ENCODE results near the gene RPP38. TPM values are rescaled to one million over a fixed set of nuclear protein-coding genes. Genes with fewer than 3 reads are reported as not detected.
A peak's percentile ranks its signal among the peaks of the same experiment; 100 is the strongest.

Gene RPP38, protein sequence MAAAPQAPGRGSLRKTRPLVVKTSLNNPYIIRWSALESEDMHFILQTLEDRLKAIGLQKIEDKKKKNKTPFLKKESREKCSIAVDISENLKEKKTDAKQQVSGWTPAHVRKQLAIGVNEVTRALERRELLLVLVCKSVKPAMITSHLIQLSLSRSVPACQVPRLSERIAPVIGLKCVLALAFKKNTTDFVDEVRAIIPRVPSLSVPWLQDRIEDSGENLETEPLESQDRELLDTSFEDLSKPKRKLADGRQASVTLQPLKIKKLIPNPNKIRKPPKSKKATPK
- polyA plus RNA-seq (2011; rRNA removed) = 17.1 and 20.8 TPM in 2 replicates
- polyA minus RNA-seq (2011; rRNA and poly(A)+ RNA removed) = 11.4 and 20.0 TPM in 2 replicates

DNA sequence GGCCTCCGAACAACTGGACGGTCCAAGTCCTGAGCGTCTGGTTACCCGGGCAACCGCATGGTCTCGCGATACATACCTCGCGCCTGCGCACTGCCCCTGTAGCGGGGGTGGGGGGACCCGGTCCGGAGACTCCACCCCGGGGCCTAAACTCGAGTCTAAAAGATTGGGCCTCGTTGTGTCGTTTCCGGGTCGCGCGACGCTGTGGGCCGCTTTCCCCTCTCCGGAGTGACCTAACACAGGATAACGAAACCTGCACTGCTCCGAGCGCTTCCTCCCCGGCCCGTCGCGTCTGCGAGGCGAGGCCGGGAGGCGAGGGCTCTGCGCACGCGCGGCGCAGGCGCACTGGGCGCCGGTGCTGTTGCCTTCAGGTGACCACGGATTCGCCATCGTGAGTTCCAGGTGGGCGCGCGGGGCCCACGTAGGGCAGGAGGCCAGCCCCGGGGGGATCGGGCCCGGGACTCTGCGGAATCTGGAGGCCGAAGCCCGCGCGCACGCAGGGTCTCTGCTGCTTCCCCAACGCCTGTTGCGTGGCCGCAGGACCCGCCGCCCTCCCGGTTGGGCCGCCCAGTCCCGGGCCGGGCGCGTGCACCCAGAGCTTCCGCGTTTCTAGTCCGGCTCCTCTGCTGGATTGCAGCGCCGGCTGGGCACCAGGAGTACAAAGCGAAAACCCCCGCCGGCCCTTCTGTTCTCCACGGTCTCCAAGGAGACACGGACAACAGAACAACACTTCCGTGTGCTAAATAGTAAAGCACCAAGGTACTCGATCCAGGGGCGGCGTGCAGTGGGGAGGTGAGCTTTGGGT, at the start of gene RPP38:
TSS of gene RPP38 (plus strand) at position 345 of the 802 bp plus-strand sequence. CDS start 5,960 bp downstream, outside the sequence.
- Histone ChIP-seq H3K27ac (ENCODE audit: low read depth, low read length) (peak within 1 kb of the TSS; percentile 97), H3K27me3 (ENCODE audit: control insufficient read depth, insufficient read depth, low read length) (peaks cover 4% of the 10 kb centered on the region), H3K9me3 (ENCODE audit: control insufficient read depth, insufficient read depth, low read length) (no peaks in the 10 kb centered on the region; the same call in 1 of the 2 replicates), H3K4me3 (ENCODE audit: low read depth, low read length) (peak within 1 kb of the TSS; percentile 87)
- DNase-seq (ENCODE audit: low read depth, low spot score) = peak; percentile 88
- POLR2A ChIA-PET = interaction anchor here (0.7 to 1.3 kb wide), 2 partner anchors 138 to 144 kb away, joined by 4 to 5 read pairs; partner anchors contain the start of gene MEIG1
- TF ChIP-seq, protein P1, sequence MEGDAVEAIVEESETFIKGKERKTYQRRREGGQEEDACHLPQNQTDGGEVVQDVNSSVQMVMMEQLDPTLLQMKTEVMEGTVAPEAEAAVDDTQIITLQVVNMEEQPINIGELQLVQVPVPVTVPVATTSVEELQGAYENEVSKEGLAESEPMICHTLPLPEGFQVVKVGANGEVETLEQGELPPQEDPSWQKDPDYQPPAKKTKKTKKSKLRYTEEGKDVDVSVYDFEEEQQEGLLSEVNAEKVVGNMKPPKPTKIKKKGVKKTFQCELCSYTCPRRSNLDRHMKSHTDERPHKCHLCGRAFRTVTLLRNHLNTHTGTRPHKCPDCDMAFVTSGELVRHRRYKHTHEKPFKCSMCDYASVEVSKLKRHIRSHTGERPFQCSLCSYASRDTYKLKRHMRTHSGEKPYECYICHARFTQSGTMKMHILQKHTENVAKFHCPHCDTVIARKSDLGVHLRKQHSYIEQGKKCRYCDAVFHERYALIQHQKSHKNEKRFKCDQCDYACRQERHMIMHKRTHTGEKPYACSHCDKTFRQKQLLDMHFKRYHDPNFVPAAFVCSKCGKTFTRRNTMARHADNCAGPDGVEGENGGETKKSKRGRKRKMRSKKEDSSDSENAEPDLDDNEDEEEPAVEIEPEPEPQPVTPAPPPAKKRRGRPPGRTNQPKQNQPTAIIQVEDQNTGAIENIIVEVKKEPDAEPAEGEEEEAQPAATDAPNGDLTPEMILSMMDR (IDR thresholded peaks at IDR 0.05; ENCODE audit: low read depth, low read length) = no peak
- CTCF ChIA-PET = interaction anchor here (1.1 to 1.3 kb wide), 2 partner anchors 8 to 12 kb away, joined by 3 to 4 read pairs; no protein-coding TSS in a partner anchor

DNA sequence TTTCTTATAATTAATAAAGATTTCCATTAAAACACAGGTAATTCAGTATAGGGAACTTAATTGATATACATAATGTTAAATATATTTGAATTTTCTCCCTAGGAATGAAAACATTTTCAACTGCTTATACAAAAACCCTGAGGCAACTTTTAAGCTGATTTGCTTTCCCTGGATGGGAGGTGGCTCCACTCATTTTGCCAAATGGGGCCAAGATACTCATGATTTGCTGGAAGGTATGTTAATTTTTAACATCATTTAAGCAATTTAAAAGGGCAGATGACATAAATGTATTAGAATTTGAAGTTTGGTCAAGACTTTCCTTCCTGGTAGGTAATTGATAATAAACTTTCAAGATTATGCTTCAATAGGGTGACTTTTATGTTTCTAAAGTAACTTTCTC, 47.6 kb upstream of the RPP38 start:
- TF ChIP-seq, protein P1 (IDR thresholded peaks at IDR 0.05; ENCODE audit: low read depth, low read length) = no peak
- ChIA-PET CTCF (no interaction called here), POLR2A (interaction anchor here (0.7 kb wide), 1 partner anchor 1781 kb away, joined by 12 read pairs; no protein-coding TSS in a partner anchor)
- H3K27me3 ChIP-seq (ENCODE audit: control insufficient read depth, insufficient read depth, low read length) = peaks cover 2% of the 10 kb centered on the region
- H3K9me3 ChIP-seq (ENCODE audit: control insufficient read depth, insufficient read depth, low read length) = no peaks in the 10 kb centered on the region
- DNase-seq (ENCODE audit: low read depth, low spot score) = no peak
- no peak overlapping the region for H3K27ac ChIP-seq (ENCODE audit: low read depth, low read length)
- no peak overlapping the region for H3K4me3 ChIP-seq (ENCODE audit: low read depth, low read length)

DNA sequence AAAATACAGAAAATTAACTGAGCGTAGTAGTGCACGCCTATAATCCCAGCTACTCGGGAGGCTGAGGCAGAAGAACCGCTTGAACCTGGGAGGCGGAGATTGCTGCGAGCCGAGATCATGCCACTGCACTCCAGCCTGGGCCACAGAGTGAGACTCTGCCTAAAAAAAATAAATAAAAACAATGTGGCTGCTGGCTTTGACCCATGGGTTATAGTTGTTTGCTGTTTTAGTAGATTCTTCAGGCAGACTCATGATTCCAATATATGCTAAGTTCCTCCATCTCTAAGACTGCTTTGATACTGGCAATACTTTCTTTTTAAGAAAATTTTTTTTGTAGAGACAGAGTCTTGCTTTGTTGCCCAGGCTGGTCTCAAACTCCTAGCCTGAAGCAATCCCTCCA, 45.0 kb upstream of the RPP38 start:
- Histone ChIP-seq H3K4me3 (ENCODE audit: low read depth, low read length) (no peak overlapping the region), H3K9me3 (ENCODE audit: control insufficient read depth, insufficient read depth, low read length) (no peaks in the 10 kb centered on the region), H3K27me3 (ENCODE audit: control insufficient read depth, insufficient read depth, low read length) (no peaks in the 10 kb centered on the region), H3K27ac (ENCODE audit: low read depth, low read length) (no peak overlapping the region)
- TF ChIP-seq, protein P1 (IDR thresholded peaks at IDR 0.05; ENCODE audit: low read depth, low read length) = no peak
- ChIA-PET CTCF (no interaction called here), POLR2A (no interaction called here)
- no peak for DNase-seq (ENCODE audit: low read depth, low spot score)

DNA sequence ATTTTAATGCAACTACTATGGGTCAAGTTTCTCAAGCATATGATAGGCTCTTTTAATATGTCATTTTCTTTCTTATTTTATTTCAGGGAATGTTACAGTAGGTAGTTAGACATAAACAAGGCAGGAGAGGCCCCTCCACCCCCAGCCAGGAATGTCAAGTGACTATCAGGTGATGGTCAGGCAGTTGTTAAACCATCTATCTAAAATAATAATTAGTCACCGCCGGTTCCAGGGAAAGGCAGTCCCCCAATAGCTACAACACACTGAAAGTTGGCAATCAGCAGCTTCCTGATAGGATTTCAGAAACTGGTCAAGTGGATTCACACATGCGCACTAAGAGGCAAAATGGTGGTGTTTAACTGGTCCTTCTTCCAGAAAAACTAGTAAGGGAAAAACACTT, 44.1 kb upstream of the RPP38 start:
- H3K27me3 ChIP-seq (ENCODE audit: control insufficient read depth, insufficient read depth, low read length) = peaks cover 2% of the 10 kb centered on the region
- no peak overlapping the region for H3K4me3 ChIP-seq (ENCODE audit: low read depth, low read length)
- H3K9me3 ChIP-seq (ENCODE audit: control insufficient read depth, insufficient read depth, low read length) = no peaks in the 10 kb centered on the region
- H3K27ac ChIP-seq (ENCODE audit: low read depth, low read length) = no peak overlapping the region
- no peak for DNase-seq (ENCODE audit: low read depth, low spot score)
- ChIA-PET CTCF (no interaction called here), POLR2A (no interaction called here)
- TF ChIP-seq, protein P1 (IDR thresholded peaks at IDR 0.05; ENCODE audit: low read depth, low read length) = no peak

DNA sequence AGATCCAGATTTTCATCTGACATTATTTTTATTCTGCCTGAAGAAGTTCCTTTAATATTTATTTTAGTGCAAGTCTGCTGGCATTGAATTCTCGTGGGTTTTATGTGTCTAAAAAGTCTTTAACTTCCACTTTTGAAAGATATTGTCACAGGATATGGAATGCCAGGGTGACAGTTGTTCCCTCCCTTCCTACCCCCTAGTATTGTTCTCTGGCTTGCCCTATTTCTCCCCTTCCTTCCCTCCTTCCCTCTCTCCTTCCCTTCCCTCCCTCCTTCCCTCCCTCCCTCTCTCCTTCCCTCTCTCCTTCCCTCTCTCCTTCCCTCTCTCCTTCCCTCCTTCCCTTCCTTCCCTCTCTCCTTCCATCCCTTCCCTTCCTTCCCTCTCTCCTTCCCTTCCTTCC, 38.5 kb upstream of the RPP38 start:
- ChIA-PET CTCF (no interaction called here), POLR2A (no interaction called here)
- Histone ChIP-seq H3K4me3 (ENCODE audit: low read depth, low read length) (no peak overlapping the region), H3K27ac (ENCODE audit: low read depth, low read length) (no peak overlapping the region), H3K9me3 (ENCODE audit: control insufficient read depth, insufficient read depth, low read length) (no peaks in the 10 kb centered on the region), H3K27me3 (ENCODE audit: control insufficient read depth, insufficient read depth, low read length) (peaks cover 2% of the 10 kb centered on the region)
- TF ChIP-seq, protein P1 (IDR thresholded peaks at IDR 0.05; ENCODE audit: low read depth, low read length) = no peak
- DNase-seq (ENCODE audit: low read depth, low spot score) = no peak
